Measurements from ENCODE around the gene CSNK2A1. TPM values are rescaled to one million over a fixed set of nuclear protein-coding genes. Genes with fewer than 3 reads are reported as not detected.
"Not testable (repeated sequence)": the region's sequence is repeated elsewhere in the genome, so short reads cannot be mapped to it uniquely, and the experiment has no call there.

Gene CSNK2A1
- total RNA-seq, 1 donor from 2014 or later, result 132 TPM

DNA sequence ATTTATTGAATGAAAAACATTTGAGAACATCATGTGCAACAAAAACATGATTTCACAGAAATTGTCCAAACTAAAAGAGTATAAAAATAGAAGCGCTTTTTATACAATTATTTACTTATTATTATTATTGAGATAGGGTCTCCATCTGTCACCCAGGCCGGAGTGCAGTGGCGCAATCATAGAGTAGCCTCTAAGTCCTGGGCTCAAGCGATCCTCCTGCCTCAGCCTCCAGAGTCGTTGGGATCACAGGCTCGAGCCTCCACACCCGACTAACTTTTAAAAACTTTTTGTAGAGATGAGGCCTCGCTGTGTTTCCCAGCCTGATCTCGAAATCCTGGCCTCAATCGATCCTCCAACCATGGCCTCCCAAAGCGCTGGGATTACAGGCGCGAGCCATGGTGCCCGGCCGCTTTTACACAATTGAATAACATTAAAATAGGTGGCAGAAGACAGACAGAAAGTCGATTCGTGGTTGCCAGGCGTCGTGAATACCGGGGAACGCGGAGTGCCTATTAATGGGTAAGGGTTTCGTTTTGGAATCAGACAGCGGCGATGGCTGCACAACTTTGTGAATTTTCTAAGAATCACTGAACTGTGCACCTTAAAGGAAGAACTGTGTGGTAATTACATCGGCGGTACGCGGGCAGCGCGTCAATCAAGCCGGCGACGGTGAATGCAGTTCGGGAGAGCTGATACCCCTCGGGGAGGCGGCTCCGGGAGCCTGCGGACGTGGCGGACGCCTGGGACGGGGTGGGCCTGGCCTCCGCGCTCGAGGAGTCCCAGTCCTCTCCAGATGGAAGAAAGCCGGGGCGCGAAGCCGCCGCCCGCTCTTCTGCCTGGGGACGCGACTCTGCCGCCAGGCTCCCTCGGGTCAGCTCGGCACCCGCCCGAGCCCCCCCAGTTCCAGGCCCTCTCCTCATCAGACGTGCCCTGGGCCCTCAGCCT is 82.1 kb downstream of the CSNK2A1 start:
- no peak for DNase-seq (ENCODE audit: extremely low read depth, low read depth, low spot score)

DNA sequence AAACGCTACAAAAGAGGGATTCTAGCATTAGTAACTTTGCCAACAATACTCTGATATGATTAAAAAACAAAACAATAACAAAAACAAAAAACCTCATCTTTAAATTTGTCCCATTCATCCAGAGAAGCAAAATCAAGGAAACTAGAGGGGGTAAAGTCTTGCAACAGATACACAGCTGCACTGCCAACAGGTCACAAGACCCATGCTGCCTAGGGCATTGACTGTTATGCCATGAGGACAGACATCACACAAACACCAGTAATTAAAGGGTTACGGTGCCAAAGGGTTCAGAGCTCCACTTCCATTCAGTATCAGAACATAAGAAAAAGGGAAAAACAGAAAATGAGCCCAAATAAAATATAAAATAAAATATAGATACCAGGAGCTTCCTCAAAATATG is 82.9 kb downstream of the CSNK2A1 start:
- DNase-seq (ENCODE audit: extremely low read depth, low read depth, low spot score), result no peak

DNA sequence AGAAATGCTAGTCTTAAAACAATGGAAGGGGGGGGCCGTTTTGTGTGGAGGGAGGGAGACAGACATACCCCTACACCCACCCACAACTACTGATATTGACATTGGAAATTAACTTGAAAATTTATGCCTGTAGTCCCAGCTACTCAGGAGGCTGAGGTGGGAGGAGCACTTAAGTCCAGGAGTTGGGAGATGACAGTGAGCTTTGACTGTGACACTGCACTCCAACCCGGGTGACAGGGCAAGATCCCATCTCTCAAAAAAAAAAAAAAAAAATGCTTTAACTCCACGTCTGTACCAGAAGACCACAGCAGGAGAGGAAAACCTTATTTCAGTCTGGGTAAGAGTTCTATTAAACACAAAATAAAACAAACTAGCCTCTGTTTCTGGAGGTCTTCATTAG is 83.4 kb downstream of the CSNK2A1 start:
- DNase-seq (ENCODE audit: extremely low read depth, low read depth, low spot score), result no peak

DNA sequence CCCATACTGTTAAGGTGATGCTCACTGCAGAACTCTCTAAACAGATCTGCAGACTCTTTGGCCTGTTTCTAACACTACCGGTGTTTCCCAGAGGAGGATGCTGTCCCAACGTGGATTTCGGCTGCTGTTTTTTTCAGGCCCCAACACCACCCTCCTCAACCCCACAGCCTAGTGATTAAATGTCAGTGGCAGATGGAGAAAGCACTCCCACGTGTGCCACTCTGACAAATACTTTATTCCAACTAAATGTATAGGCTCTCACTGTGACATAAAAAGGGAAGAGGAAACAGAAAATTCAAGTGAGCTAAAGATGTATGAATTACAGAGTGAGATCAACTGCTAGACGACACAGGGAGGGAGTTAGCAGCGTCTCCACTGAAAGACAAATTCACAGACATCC is 84.8 kb downstream of the CSNK2A1 start:
- no peak for DNase-seq (ENCODE audit: extremely low read depth, low read depth, low spot score)

DNA sequence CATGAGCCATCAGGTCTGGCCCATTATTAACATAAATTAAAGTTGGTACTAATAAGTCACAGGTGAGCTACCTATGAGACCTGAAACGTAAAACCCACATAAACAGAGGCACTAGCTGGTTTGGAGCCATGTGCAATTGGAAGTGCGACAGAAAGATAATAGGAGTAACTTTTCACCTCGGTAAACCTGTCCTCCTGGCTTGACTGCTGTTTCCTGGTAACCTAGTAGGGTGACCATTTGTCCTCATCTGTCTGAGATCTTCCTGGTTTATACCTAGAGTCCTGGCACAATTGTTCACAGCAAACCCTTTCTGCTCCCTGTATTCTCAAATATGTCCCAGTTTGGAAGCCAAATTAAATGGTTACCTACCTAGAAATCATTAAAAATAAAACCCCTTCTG is 88.6 kb downstream of the CSNK2A1 start:
- DNase-seq (ENCODE audit: extremely low read depth, low read depth, low spot score), result no peak

DNA sequence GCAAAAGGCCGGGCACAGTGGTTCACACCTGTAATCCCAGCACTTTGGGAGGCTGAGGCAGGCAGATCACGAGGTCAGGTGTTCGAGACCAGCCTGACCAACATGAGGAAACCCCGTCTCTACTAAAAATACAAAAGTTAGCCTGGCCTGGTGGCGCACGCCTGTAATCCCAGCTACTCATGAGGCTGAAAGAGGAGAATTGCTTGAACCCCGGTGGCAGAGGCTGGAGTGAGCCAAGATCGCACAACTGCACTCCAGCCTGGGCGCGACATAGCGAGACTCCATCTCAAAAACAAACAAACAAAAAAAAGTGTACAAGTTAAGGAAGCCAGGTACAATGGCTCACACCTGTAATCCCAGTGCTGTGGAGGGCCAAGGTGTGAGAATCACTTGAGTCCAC is 91.6 kb downstream of the CSNK2A1 start:
- not testable (repeated sequence) for DNase-seq (ENCODE audit: extremely low read depth, low read depth, low spot score)

DNA sequence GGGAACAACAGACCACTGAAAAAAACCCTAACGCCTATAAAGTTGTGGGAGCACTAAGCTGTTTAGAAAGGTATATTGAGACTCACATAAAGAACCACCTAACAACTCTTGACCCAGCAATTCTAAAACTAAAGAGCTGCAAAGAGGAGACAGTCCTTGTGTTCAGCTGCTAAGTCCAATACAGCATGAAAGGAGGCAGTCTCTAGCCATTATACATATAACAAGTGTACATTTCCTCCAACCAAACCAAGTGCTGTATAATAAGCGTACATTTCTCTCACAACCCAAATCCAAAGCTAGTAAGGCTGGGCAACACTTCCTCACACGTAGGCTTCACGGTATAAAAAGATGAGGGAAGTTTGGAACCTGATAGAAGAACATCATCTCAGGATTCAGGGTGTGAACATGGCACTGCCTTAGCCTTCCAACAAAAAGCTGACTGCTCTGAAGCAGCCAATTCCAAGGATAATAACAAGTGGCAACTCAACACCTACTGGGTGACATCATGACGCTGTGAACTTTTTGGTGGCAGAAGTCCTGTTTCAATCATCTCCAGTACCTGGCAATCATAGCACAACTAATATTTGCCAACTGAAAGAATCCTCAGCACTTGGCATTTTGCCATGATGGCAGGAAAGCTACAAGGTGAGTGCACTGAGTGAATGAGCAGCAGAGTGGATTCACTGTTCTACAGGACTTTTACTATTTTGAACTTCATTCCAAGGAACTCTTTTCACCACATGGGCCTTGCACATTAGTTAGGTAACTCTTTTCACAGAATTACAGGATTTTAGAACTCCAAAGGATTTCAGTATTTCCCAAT is 97.9 kb downstream of the CSNK2A1 start:
- DNase-seq (ENCODE audit: extremely low read depth, low read depth, low spot score), result no peak

DNA sequence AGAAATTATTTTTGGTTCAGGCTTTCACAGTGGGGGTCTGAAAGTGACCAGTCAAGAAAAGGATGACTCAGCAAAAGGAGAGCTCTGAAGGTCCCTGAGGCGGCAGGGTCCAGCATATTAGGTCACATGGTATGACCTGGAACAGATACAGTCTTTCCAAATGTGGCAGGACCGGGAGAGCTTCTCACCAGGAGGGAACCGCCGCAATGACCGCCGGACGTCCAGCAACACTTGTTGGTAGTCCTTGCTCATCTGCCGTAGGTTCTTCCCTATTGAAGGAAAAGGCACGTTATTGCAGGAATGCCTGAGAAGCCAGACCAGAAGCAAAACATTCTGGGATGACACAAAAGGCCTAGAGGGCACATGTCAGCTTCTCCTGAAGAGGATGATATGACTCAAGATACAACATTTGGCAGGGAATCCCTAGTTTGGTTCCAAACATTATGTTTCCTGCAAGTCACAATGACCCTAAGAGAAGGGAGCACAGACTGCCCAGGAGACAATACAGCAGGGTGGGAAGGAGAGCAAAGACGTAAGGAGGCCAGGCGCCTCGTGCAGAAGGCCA is 98.6 kb downstream of the CSNK2A1 start:
- no peak for DNase-seq (ENCODE audit: extremely low read depth, low read depth, low spot score)

DNA sequence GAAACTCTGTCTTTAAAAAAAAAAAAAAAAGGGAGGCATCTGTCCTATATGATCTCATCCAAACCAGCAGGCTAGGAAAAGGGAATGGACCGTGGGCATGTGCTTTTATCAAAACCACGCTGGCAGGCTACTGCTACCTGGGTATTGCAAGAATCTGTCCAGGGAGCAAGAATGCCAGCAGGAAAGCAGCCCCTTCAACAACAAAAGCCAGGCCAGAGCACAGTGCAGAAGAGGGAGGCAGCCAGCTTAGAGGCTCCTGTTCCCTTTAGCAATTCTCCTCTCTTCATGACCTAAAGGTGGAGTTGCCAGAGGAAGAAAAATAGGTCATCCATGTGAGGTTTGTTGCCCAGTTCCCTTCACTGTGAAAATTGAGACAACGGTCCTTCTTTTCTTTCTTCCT is 99.5 kb downstream of the CSNK2A1 start:
- no peak for DNase-seq (ENCODE audit: extremely low read depth, low read depth, low spot score)

DNA sequence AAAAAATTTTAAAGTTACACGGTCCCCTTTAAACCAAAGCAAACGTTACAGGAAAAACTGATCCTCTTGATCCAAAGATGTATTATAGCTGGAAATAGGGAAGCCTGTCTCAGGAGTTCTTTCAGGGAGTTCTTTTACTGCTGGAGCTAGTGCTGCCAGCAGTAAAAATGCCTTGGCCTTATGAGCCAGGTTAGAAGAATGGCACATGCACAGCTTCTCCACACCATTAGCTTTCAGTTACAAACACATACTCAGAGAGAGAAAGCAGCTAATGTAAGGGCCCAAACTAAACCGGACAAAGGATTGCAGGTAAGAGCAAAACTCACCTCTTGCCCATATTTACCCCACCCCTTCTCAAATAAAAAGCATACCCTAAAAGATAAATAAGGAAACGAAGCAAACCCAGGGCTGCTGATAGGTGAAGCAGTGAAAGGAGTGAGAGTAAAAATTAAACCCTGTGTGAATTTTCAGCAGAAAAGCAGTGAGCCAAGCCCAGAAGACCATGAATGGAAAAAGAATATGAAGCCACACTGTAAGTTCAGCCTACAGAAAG is 100.3 kb downstream of the CSNK2A1 start:
- DNase-seq (ENCODE audit: extremely low read depth, low read depth, low spot score), result no peak

DNA sequence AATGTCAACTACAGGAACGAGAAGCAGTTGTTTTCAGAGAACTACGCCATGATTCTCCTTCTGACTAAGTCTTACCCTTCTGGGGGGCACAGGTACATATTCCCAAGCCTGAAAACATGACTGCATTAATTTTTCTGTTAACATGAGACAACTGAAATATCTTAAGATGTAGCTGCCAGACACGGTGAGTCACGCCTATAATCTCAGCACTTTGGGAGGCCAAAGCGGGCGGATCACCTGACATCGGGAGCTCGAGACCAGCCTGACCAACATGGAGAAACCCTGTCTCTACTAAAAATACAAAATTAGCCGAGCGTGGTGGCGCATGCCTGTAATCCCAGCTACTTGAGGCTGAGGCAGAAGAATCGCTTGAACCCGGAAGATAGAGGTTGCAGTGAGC is 103.0 kb downstream of the CSNK2A1 start:
- no peak for DNase-seq (ENCODE audit: extremely low read depth, low read depth, low spot score)

DNA sequence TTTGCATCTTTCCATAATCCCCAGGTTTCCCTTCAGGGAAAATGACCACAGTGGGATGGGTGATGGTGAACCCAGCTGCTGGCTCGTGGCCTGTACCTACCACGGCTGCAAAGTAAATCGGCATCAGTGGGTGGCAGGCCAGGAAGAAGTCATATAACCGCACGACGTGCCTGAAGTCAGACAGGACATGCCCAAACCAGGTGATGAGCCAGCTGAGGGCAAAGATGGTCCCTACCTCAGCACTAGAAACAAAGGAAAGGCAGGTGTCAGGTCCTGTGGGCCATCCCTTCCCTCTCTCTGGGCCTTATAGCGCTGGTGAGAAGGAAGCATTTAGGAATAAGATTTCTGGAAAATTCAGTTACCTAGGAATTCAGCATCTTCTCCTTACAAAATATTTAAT is 103.4 kb downstream of the CSNK2A1 start:
- DNase-seq (ENCODE audit: extremely low read depth, low read depth, low spot score), result no peak

DNA sequence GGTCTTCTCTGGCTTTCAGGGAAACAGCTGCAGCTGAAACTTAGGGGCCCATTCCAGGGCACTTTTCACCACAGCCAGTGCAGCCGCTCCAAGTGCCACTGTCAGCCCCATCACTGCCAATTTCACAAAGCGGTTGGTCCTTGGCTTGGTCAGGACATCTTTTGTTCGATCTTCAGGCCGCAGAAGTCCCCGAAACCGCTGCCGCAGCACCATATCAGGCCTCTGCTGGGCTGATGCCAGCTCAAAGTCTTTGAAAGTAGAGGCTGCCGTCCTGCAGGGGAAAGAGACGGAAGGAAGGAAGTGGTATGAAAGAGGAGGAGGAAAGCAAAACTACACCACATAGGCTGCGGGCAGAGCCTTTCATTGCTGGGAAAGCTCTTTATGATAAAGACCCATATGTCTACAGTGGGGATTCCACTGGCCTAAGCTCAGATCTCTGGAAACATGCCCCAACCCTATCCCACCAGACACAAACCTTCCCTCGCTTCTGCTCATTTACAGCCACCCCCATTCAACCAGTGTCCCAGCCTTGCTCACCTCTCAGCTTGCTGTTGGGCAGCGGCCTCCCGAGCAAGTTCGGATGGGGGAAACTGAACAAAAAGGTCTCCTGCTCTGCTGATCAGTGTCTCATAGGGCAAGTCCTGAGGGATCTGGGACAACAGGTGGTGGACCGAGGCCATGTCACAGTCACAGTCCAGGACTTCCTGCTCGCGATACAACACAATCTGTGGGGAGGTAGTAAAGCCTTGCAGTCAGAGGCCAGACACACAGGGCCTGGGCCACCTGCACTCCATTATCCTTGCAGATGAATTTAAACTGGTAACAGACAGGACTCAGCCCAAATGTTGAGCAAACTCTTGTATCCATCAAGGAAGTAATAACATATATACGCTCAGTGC is 104.8 kb downstream of the CSNK2A1 start:
- DNase-seq (ENCODE audit: extremely low read depth, low read depth, low spot score), result no peak

DNA sequence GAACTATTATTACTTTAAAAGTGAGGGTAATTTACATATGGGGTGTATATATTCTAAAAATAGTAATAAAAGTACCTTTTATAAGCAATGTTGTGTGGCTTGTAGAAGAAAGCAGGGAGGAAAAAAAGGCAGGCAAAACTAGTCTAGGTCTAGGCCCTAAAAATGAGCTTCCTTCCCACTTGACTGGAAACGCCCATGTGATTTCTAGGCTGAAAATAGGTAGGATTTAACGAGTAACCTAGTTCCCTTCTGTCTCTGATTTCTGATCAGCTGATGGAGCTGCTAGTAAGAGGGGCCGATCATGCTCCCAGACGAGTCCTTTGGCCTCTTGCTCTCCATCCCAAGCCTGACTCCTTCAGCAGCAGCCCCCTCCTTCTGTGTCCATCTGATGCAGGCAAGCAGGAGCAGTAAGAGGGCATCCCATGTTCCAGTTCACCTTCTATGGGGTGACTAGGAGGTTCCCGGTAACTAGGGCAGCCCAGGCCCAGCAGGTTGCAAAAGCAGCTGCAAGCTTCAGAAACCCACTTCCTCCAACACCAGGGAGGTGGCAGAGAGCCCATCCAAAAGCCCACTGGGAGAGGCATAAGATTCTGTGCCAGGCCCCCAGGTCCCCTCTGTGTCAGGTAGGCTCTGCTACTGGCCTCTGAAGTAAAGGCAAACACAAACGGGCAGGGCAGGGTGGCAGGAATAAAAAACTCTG is 105.7 kb downstream of the CSNK2A1 start:
- no peak for DNase-seq (ENCODE audit: extremely low read depth, low read depth, low spot score)

DNA sequence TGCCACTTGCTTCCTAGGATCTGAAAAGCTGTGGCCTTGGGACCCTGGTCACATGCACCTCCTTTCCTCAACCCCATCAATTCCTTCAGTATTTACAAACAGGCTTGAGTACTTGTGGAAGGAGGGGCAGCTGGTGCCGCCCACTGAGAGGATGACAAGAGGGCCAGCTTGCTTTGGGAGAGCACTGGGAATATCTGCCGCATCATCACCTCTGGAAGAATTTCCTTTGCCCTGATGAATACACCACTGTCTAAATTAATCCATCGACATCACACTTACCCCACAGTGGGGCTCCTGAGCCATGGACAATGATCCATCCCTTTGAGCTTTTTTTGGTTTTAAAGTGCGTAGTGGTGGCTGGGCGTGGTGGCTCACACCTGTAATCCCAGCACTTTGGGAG is 107.1 kb downstream of the CSNK2A1 start:
- DNase-seq (ENCODE audit: extremely low read depth, low read depth, low spot score), result no peak

DNA sequence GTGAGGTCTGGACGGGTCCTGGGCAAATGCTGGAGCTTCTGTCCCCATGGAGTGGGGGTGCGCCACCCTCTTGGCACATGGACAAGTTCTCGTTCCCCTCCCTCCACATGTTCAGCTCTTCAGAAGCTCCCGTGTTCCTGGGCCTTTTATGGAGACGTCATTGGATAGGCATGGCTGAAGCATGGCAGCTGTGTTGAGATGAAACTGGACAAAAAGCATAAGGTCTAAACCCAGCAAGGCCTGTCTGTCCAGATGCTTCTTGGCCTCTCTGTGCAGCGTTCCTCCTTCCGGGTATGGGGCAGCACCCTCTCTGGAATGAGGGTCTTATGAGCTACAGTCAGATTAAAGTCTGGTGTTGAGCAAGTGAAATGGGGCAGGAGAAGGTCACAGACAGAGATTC is 108.0 kb downstream of the CSNK2A1 start:
- DNase-seq (ENCODE audit: extremely low read depth, low read depth, low spot score), result no peak

DNA sequence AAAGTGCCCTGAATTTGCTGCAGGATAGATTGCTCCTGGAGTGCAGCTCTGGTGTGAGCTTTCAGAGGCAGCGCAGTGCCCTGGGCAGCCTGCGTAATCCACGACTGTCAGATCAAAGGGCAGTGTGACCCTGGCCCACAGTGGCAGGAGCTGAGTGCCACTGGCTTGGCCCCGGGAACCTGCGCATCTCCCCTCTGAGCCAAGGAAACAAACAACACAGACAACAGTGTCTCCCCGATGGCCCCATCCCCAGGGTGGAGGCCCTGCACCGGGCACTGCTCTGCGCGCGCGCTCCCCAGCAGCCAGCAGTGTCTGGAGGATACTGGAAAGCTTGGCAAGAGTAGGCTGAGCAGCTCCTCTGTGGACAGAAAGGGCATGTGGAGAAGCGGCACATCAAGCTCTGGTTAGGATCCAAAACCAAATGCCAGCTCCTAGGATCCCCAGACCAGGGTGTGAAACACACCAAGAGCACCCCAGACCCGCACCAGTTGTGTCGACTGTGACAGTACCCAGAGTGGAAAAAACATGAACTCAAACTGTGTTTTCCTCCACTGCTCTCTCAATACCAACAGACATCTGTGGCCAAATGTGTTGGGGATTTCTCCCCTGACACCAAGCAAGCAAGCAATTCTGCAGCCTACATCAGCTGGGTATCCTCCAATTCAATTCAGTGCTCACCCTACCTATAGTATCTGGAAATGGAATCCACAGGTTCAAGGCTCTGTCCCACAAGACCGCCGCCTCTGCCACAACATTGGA is 108.8 kb downstream of the CSNK2A1 start:
- no peak for DNase-seq (ENCODE audit: extremely low read depth, low read depth, low spot score)

DNA sequence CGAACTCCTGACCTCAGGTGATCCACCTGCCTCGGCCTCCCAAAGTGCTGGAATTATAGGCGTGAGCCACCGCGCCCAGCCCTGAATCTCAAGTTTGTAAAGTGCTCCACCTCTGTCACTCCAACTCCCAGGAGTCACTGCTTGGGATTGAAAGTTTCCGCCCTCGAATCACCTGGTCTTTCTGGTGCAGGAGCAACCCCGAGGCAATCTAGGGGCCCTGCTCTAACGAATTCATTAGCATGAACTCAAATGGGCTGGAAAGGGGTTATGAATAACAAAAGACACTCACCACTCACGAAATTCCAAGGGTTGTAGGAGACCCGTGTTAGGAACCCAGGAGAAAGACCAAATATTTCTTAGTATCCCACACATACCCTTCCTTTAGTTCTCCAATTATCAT is 109.4 kb downstream of the CSNK2A1 start:
- no peak for DNase-seq (ENCODE audit: extremely low read depth, low read depth, low spot score)
